GM12878 (cell line): Measurements from ENCODE around the gene TRIM47. TPM values are rescaled to one million over a fixed set of nuclear protein-coding genes. Genes with fewer than 3 reads are reported as not detected.
"Not testable (repeated sequence)": the region's sequence is repeated elsewhere in the genome, so short reads cannot be mapped to it uniquely, and the experiment has no call there.

Experiments
- ATAC-seq: fragments of 200-7000 bp; cut with Tn5 transposase; 3 replicates; pipeline ENCODE4 v1.9.1; 2020; ENCODE audit warnings: mild to moderate bottlenecking, moderate library complexity
- BruUV-seq: library from RNA; stranded (reverse); fragments of 400-500 nt; replicated peaks from 2 replicates; lab custom pipeline; 2021; lab: Mats Ljungman, UMichigan
- CTCF ChIA-PET: fragments of 300-600 bp; sonication (Branson Sonifier 250); formaldehyde crosslinking; extraction: SDS; loops from one replicate; lab custom pipeline; 2021; ENCODE audit warnings: inconsistent platforms; lab: Yijun Ruan, JAX
- POLR2A ChIA-PET: fragments of 350-600 bp; formaldehyde crosslinking; extraction: SDS; loops from one replicate; lab custom pipeline; 2021; ENCODE audit warnings: inconsistent platforms; lab: Charles Lee
- RAD21 ChIA-PET: fragments of 300-600 bp; sonication (Branson Sonifier 250); formaldehyde crosslinking; loops from one replicate; lab custom pipeline; 2023; ENCODE audit warnings: antibody characterized with exemption; ENCODE audit not compliant: unreplicated experiment; lab: Charles Lee
- SMC1A ChIA-PET: fragments of 300-600 bp; sonication (Branson Sonifier 250); formaldehyde crosslinking; loops from one replicate; lab custom pipeline; 2023; ENCODE audit not compliant: unreplicated experiment, uncharacterized antibody; lab: Charles Lee
- DNase-seq: peaks from one replicate; pipeline ENCODE4 v3.0.0-alpha.2; 2011; ENCODE audit warnings: low read depth, low spot score
- FAIRE-seq: peaks from 3 replicates; lab custom pipeline; 2011; peaks lifted over from hg19 to GRCh38; lab: Jason Lieb, UNC
- H2AFZ ChIP-seq: 2 replicates; pipeline ENCODE4 v1.6.0; 2011; ENCODE audit warnings: low read depth, low read length, control low read depth; ENCODE audit not compliant: control insufficient read depth
- H3K27ac ChIP-seq: 2 replicates; pipeline ENCODE4 v1.5.1; 2011; ENCODE audit warnings: control low read depth; ENCODE audit not compliant: control insufficient read depth, insufficient read depth
- H3K27me3 ChIP-seq, 2 experiments: replicated peaks in 1 of 2; 2 replicates each; pipeline versions ENCODE4 v1.6.0 to v1.6.1; 2011; ENCODE audit warnings: low read length in 1 of 2; ENCODE audit not compliant: control insufficient read depth in 2 of 2, insufficient read depth in 2 of 2
- H3K36me3 ChIP-seq, 2 experiments: 2 replicates each; pipeline ENCODE4 v1.5.1; 2011; ENCODE audit warnings: low read length in 1 of 2; ENCODE audit not compliant: control insufficient read depth in 2 of 2, insufficient read depth in 2 of 2
- H3K4me1 ChIP-seq: 2 replicates; pipeline ENCODE4 v1.6.1; 2011; ENCODE audit warnings: mild to moderate bottlenecking, low read length, moderate library complexity, mixed read lengths; ENCODE audit not compliant: control insufficient read depth, insufficient read depth
- H3K4me2 ChIP-seq: 2 replicates; pipeline ENCODE4 v1.6.0; 2011; ENCODE audit warnings: control low read depth; ENCODE audit not compliant: control insufficient read depth, insufficient read depth
- H3K4me3 ChIP-seq: fragments of 200-600 bp; sonication (generic); 2 replicates; pipeline ENCODE4 v1.5.1; 2016
- H3K79me2 ChIP-seq: 2 replicates; pipeline ENCODE4 v1.6.0; 2011; ENCODE audit warnings: low read length; ENCODE audit not compliant: control insufficient read depth, insufficient read depth
- H3K9ac ChIP-seq: 2 replicates; pipeline ENCODE4 v1.8.0; 2011; ENCODE audit warnings: low read length, control low read depth, mixed read lengths; ENCODE audit not compliant: control insufficient read depth, insufficient read depth
- H3K9me3 ChIP-seq: replicated peaks from 3 replicates; pipeline ENCODE4 v1.5.1; 2011; ENCODE audit warnings: mild to moderate bottlenecking, low read length; ENCODE audit not compliant: control insufficient read depth, insufficient read depth
- H4K20me1 ChIP-seq: 2 replicates; pipeline ENCODE4 v1.6.0; 2011; ENCODE audit not compliant: control insufficient read depth, insufficient read depth
- HDAC2 ChIP-seq: fragments of 200-600 bp; sonication (generic); IDR thresholded peaks from 2 replicates; pipeline ENCODE4 v1.6.1; 2017
- HDGF ChIP-seq: fragments of 450-650 bp; IDR thresholded peaks from 2 replicates; pipeline ENCODE4 v1.6.1; 2016; ENCODE audit warnings: antibody characterized with exemption
- MEF2B ChIP-seq: fragments of 450-650 bp; IDR thresholded peaks from 2 replicates; pipeline ENCODE4 v1.6.1; 2018; ENCODE audit warnings: mild to moderate bottlenecking, moderate library complexity; ENCODE audit not compliant: partially characterized antibody, poor library complexity, severe bottlenecking
- MTA2 ChIP-seq: fragments of 450-650 bp; IDR thresholded peaks from 2 replicates; pipeline ENCODE4 v1.6.1; 2016; ENCODE audit warnings: low read depth, mild to moderate bottlenecking, moderate library complexity
- NR2F1 ChIP-seq: fragments of 450-650 bp; conservative IDR thresholded peaks from 2 replicates; pipeline ENCODE4 v1.6.1; 2017; ENCODE audit warnings: mild to moderate bottlenecking
- RFX5 ChIP-seq: IDR thresholded peaks from 2 replicates; pipeline ENCODE4 v1.6.1; 2011; ENCODE audit warnings: low read depth, low read length, improper control_type of control experiment
- SMAD1 ChIP-seq: fragments of 450-650 bp; IDR thresholded peaks from 2 replicates; pipeline ENCODE4 v1.6.1; 2018; ENCODE audit warnings: mild to moderate bottlenecking, low read depth; ENCODE audit not compliant: partially characterized antibody
- TBL1XR1 ChIP-seq: IDR thresholded peaks from 2 replicates; pipeline ENCODE4 v1.6.1; 2012; ENCODE audit warnings: low read depth, low read length, improper control_type of control experiment
- ZNF207 ChIP-seq: fragments of 450-650 bp; IDR thresholded peaks from 2 replicates; pipeline ENCODE4 v1.6.1; 2014; ENCODE audit warnings: antibody characterized with exemption, mild to moderate bottlenecking, borderline replicate concordance
- WGBS: methylation state at CpG from one replicate; pipeline ENCODE4 v1.1.6; 2016; ENCODE audit warnings: low lambda C conversion rate; ENCODE audit not compliant: insufficient replicate concordance, insufficient coverage; ENCODE audit errors: missing lambda C conversion rate; 5-methylcytosine and 5-hydroxymethylcytosine counted together
- in situ Hi-C: fragments of 300-500 bp; cut with MboI; formaldehyde crosslinking; loops from 9 replicates; pipeline ENCODE4 v1.14.3; 2018; ENCODE audit warnings: mixed read lengths
- intact Hi-C: fragments of 100-400 bp; cut with micrococcal nuclease; formaldehyde crosslinking; loops from one replicate; pipeline ENCODE4 v1.14.2; 2022; ENCODE audit not compliant: unreplicated experiment
- polyA plus RNA-seq, 11 experiments: library from polyadenylated mRNA; depleted of rRNA in 4 of 11; unstranded in 6 of 11; stranded (reverse) in 5 of 11; fragments of >200 nt; fragmentation: Nextera tagmentation in 4 of 11; fragmentation: Illumina TruSeq in 1 of 11; extraction: Ambion mirVana in 4 of 11; extraction: Trizol in 1 of 11; gene quantifications; 1 replicate in 1 of 11; 2 replicates in 10 of 11; pipeline versions ENCODE4 v1.2.1 to v1.2.3, GENCODE V29; 2011 to 2016; ENCODE audit warnings: inconsistent platforms in 2 of 11, missing spikeins in 2 of 11, low read depth in 1 of 11
- total RNA-seq, 4 experiments: library from RNA; depleted of rRNA in 3 of 4; stranded (reverse); fragments of >200 nt in 3 of 4; fragmentation: Illumina TruSeq in 1 of 4; extraction: Trizol in 1 of 4; gene quantifications; 2 replicates each; pipeline versions ENCODE4 v1.2.1 to v1.2.3, GENCODE V29; 2013 to 2021
- TF ChIP-seq, protein P1 (sequence below): IDR thresholded peaks from 2 replicates; pipeline ENCODE4 v1.6.1; 2011; ENCODE audit warnings: low read depth, low read length, improper control_type of control experiment, borderline replicate concordance

Gene TRIM47
- total and polyA plus RNA-seq, 10 of the 15 experiments (the other 5 are each of a cell fraction or from before 2014, with no cell fraction given): 0.35 to 9.7 (median 5.3) TPM

DNA sequence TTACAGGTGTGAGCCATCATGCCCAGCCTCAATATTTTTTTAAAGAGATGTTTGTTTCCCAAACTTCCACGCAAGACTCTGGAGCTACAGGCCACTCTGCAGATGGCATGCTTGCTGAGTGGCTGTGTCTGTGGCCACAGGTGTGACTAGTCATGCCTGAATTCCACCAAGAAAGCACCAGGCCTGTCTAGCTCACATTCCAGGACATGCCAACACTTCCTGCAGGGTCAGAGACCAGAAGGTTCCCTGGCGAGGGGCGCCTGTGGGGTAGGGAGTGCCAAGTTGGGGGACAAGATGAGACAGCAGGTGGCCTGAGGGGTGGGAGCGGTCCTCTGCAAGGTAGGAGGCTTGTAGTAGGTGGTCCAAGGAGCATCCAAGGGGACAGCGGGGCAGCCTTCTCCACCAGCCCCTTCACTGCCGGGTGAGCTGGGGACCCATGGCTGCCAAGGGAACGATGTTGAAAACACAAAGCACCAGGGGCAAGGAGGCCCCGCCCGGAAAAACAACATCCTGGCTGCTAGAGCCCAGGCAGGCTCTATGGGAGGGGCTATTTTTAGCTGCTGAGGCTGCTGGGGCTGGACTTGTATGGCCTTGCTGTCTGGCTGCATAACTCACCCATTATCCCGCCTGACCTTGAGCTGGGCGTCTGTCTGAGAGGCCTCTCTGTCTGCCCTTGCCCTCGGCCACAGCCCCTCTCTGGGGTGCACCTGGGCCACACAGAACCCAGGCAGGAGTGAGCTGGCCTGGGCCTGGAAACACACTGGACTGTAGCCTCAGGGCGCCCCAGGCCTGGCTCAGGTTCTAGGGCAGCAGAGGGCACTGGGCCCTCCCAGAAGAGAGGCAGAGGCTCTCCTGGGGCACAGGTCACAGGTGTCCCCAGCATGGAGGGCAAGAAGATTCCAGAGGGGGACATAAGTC, 5.7 kb downstream of the TRIM47 start:
- no peak for FAIRE-seq
- no peak overlapping the region for H3K27ac ChIP-seq

DNA sequence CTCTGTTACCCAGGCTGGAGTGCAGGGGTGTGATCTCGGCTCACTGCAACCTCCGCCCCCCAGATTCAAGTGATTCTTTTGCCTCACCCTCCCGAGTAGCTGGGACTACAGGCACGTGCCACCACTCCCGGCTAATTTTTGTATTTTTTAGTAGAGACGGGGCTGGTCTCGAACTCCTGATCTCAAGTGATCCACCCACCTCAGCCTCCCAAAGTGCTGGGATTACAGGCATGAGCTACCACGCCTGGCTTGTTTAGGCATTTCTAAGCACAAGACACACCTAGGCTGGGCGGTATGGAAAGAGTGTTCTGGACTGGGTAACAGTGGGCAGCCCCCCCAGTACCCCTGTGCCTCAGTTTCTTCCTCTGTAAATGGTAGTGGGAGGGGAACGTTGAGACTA, 8.2 kb downstream of the TRIM47 start:
- H3K4me2 ChIP-seq, H3K4me1 ChIP-seq, H3K79me2 ChIP-seq, H3K4me3 ChIP-seq, BruUV-seq, H3K9ac ChIP-seq, H4K20me1 ChIP-seq, ATAC-seq, RAD21 ChIA-PET, FAIRE-seq, H3K27me3 ChIP-seq, SMC1A ChIA-PET, H3K27ac ChIP-seq, POLR2A ChIA-PET, DNase-seq, in situ Hi-C loops, H3K36me3 ChIP-seq, H3K9me3 ChIP-seq, H2AFZ ChIP-seq, intact Hi-C loops: not testable (repeated sequence)
- 34% methylated on average over 10 of the region's 10 CpGs for WGBS
- CTCF ChIA-PET: interaction anchor here (1.0 to 1.6 kb wide), 2 partner anchors 9 to 106 kb away, joined by 3 to 4 read pairs; partner anchors contain the start of gene GALK1

More for the DNA sequence above, 5.7 kb downstream of the TRIM47 start:
- H3K4me3 ChIP-seq: no peak overlapping the region
- DNase-seq: no peak
- ChIA-PET CTCF (interaction anchor here (1.0 to 1.9 kb wide), 5 partner anchors 11 to 28 kb away, joined by 3 to 10 read pairs (median 4); partner anchors contain the start of genes TRIM65, UNC13D and WBP2), RAD21 (interaction anchor here (1.2 kb wide), 1 partner anchor 1498 kb away, joined by 3 read pairs; no protein-coding TSS in a partner anchor), SMC1A (interaction anchor here (1.1 to 1.8 kb wide), 2 partner anchors 12 to 14 kb away, joined by 4 to 5 read pairs; no protein-coding TSS in a partner anchor), POLR2A (no interaction called here)
- intact Hi-C loops: no loop called here
- no peaks in the 10 kb centered on the region for H3K9me3 ChIP-seq
- no peaks in the 10 kb centered on the region for H3K27me3 ChIP-seq
- H2AFZ ChIP-seq: no peak overlapping the region
- in situ Hi-C loops: no loop called here
- TF ChIP-seq TBL1XR1: no peak
- no peak for TF ChIP-seq ZNF207
- no peak for TF ChIP-seq SMAD1
- TF ChIP-seq MEF2B: no peak
- TF ChIP-seq HDAC2: no peak
- no peak for TF ChIP-seq RFX5
- TF ChIP-seq, protein P1, sequence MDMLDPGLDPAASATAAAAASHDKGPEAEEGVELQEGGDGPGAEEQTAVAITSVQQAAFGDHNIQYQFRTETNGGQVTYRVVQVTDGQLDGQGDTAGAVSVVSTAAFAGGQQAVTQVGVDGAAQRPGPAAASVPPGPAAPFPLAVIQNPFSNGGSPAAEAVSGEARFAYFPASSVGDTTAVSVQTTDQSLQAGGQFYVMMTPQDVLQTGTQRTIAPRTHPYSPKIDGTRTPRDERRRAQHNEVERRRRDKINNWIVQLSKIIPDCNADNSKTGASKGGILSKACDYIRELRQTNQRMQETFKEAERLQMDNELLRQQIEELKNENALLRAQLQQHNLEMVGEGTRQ: no peak
- TF ChIP-seq NR2F1: no peak
- TF ChIP-seq HDGF: no peak
- TF ChIP-seq MTA2: no peak
- H3K36me3 ChIP-seq: no peaks in the 10 kb centered on the region
- no peaks in the 10 kb centered on the region for H3K79me2 ChIP-seq
- H4K20me1 ChIP-seq: no peaks in the 10 kb centered on the region
- H3K4me1 ChIP-seq: peaks cover 20% of the 10 kb centered on the region
- BruUV-seq: no TSS peak
- H3K4me2 ChIP-seq: no peak overlapping the region
- no peak overlapping the region for H3K9ac ChIP-seq
- ATAC-seq: no peak
- WGBS: 44% methylated on average over 13 of the region's 13 CpGs
